ENCODE results near the gene RPL10A.
"Not testable (repeated sequence)": the region's sequence is repeated elsewhere in the genome, so short reads cannot be mapped to it uniquely, and the experiment has no call there.

Gene RPL10A

GRCh38 chr6:35515939-35516338 is 47.7 kb downstream of the RPL10A start:
- DNase-seq = not testable (repeated sequence)

DNA sequence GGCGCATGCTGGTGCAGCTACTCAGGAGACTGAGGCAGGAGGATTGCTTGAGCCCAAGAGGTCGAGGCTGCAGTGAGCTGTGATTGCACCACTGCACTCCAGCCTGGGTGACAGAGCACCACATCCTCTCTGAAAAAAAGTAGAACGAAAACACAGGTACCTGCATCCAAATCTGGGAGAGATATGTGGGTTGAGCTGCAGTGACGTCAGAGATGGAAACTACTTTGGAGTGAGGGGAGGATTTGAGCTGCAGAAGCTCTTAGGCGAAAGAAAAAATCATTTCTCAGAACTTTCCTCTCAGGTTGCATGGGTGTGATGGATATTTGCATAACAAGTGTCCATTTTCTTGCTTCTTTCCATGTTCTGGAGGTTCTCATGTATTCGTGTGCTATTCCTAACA is 48.5 kb downstream of the RPL10A start:
- no peak for DNase-seq

DNA sequence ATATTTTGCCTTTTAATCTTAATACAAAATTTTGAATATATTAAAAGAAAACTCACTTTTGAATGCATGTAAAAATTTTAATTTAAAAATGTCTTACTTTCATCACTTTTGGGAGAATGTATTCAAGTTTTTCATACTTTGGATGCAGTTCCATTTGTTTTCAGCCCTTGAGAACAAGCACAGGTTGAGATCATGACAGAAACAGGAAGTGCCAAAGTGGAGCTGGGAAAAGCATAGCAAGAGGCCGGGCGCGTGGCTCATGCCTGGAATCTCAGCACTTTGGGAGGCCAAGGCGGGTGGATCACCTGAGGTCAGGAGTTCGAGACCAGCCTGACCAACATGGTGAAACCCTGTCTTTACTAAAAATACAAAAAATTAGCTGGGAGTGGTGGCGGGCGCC is 49.8 kb downstream of the RPL10A start:
- not testable (repeated sequence) for DNase-seq

GRCh38 chr6:35518566-35519312 is 50.5 kb downstream of the RPL10A start:
- no peak for DNase-seq

DNA sequence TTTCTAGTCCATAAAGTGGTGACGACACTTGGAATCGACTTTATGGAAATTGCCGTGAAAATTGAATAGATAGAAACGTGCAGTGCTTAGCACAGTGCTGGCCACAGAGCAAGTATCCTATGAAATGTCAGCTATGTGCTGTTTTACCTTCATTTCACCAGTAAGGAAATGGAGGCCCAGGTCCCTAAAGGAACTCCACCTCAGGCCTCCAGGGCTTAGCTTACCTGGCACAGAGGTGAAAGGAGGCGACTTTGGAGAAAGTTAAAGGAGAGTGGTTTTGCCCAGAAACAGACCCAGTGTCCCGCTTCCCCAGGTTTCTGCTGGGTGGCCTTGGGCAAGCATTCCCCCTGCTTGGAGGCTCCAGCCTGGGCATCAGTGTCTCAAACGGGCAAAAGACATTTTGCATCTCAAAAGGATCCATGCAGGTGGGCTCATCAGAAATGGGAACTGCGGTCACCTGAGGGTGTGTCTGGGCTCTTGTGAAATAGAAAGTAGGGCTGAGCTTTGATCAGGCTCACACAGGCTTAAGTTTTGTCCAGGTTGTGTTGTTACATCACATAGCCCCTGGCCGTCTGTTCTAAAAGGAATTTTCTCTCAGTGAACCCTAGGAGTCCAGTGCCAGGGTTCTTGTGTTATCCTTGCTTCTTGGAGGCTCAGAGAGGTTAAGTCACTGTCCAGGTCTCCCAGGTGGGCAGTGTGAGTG is 51.3 kb downstream of the RPL10A start:
- DNase-seq = no peak

All from fibroblast of skin of scalp (primary cell).